Endothelial cell (in vitro differentiated cells): ENCODE data around the gene LUC7L3. TPM values are rescaled to one million over a fixed set of nuclear protein-coding genes. Genes with fewer than 3 reads are reported as not detected.

Experiments
- DNase-seq: peaks from one replicate; pipeline ENCODE4 v3.0.0; 2021; ENCODE audit warnings: low spot score
- H3K27ac Mint-ChIP-seq: one replicate; pipeline ENCODE4 v1.8.0; 2021; ENCODE audit warnings: mixed read lengths, inconsistent platforms; ENCODE audit not compliant: unreplicated experiment
- H3K27me3 Mint-ChIP-seq: one replicate; pipeline ENCODE4 v1.8.0; 2021; ENCODE audit warnings: mild to moderate bottlenecking, moderate library complexity, mixed read lengths, inconsistent platforms; ENCODE audit not compliant: unreplicated experiment
- H3K36me3 Mint-ChIP-seq: one replicate; pipeline ENCODE4 v1.8.0; 2021; ENCODE audit warnings: mild to moderate bottlenecking, low read depth, mixed read lengths, inconsistent platforms; ENCODE audit not compliant: unreplicated experiment
- H3K4me1 Mint-ChIP-seq: one replicate; pipeline ENCODE4 v1.8.0; 2021; ENCODE audit warnings: mild to moderate bottlenecking, mixed read lengths, inconsistent platforms; ENCODE audit not compliant: unreplicated experiment
- H3K4me3 Mint-ChIP-seq: one replicate; pipeline ENCODE4 v1.8.0; 2021; ENCODE audit warnings: mild to moderate bottlenecking, mixed read lengths, inconsistent platforms; ENCODE audit not compliant: unreplicated experiment
- H3K9me3 Mint-ChIP-seq: one replicate; pipeline ENCODE4 v1.8.0; 2021; ENCODE audit warnings: mixed read lengths, inconsistent platforms; ENCODE audit not compliant: unreplicated experiment
- long read RNA-seq: library from polyadenylated mRNA; unstranded; transcript quantifications from one replicate; pipeline ENCODE4 v2.0.0, GENCODE V29; 2020; ENCODE audit not compliant: unreplicated experiment
- total RNA-seq: library from RNA; stranded (reverse); fragmentation: NEBNext Ultra II Directional; extraction: Animal tissue kit (Norgen Biotek cat#: 25700); gene quantifications from one replicate; pipeline ENCODE4 v1.2.1, GENCODE V29; 2021; ENCODE audit not compliant: unreplicated experiment
- TF ChIP-seq, protein P1 (sequence below): fragments of 200-600 bp; sonication (generic); IDR thresholded peaks from one replicate; pipeline ENCODE4 v1.5.0; 2021; ENCODE audit warnings: antibody characterized with exemption; ENCODE audit not compliant: unreplicated experiment

Gene LUC7L3
- total RNA-seq, result 94.1 TPM
- long read RNA-seq, partial matches to known transcripts, result 25 of 32 reads
- long read RNA-seq, other reads (novel, unspliced or antisense), result 6 of 32 reads

DNA sequence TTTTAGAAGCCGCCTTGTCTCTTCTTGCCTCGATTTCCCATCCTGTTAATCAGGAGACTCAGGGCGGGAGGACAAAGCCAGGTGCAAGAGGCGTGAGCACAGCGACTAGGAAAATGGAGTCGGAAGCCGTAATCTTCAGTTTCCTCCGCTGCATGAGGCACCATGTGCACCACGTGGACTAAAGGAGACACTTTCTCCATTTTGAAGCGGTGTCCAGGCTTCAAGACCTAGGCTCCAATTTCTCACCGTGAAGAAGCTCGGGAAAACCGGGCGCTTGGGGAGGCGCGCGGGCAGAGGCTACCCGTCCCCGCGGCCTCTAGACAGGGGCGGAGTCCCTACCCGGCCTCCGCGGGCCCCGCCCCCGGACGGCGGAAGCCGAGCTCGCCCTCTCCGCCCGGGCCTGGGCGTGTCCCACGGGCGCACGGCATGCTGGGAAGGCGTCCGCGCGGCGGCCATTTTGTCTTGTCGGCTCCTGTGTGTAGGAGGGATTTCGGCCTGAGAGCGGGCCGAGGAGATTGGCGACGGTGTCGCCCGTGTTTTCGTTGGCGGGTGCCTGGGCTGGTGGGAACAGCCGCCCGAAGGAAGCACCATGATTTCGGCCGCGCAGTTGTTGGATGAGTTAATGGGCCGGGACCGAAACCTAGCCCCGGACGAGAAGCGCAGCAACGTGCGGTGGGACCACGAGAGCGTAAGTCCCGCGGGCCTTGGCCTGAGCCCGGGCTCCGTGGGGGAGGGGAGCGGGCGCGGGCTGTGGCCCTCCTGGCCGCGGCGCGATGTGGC, at the start of gene LUC7L3:
LUC7L3 (plus strand) TSS at position 460 of the 780 bp plus-strand sequence; CDS start at position 590, 130 bp downstream.
- peak; percentile 96 for DNase-seq
- H3K36me3 Mint-ChIP-seq, result no peaks in the 10 kb centered on the region
- H3K27ac Mint-ChIP-seq, result peak within 1 kb of the TSS; percentile 98
- TF ChIP-seq, protein P1, sequence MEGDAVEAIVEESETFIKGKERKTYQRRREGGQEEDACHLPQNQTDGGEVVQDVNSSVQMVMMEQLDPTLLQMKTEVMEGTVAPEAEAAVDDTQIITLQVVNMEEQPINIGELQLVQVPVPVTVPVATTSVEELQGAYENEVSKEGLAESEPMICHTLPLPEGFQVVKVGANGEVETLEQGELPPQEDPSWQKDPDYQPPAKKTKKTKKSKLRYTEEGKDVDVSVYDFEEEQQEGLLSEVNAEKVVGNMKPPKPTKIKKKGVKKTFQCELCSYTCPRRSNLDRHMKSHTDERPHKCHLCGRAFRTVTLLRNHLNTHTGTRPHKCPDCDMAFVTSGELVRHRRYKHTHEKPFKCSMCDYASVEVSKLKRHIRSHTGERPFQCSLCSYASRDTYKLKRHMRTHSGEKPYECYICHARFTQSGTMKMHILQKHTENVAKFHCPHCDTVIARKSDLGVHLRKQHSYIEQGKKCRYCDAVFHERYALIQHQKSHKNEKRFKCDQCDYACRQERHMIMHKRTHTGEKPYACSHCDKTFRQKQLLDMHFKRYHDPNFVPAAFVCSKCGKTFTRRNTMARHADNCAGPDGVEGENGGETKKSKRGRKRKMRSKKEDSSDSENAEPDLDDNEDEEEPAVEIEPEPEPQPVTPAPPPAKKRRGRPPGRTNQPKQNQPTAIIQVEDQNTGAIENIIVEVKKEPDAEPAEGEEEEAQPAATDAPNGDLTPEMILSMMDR, result no peak
- H3K9me3 Mint-ChIP-seq, result no peaks in the 10 kb centered on the region
- H3K4me3 Mint-ChIP-seq, result peak within 1 kb of the TSS; percentile 98
- H3K4me1 Mint-ChIP-seq, result peaks cover 21% of the 10 kb centered on the region
- no peaks in the 10 kb centered on the region for H3K27me3 Mint-ChIP-seq

- H3K4me1 Mint-ChIP-seq, result peaks cover 4% of the 10 kb centered on the region
- TF ChIP-seq, protein P1, result no peak
- H3K36me3 Mint-ChIP-seq, result no peaks in the 10 kb centered on the region
- no peak overlapping the region for H3K4me3 Mint-ChIP-seq
- H3K27me3 Mint-ChIP-seq, result peaks cover 9% of the 10 kb centered on the region
- no peaks in the 10 kb centered on the region for H3K9me3 Mint-ChIP-seq
- DNase-seq, result no peak
- no peak overlapping the region for H3K27ac Mint-ChIP-seq
Observed at GRCh38 chr17:50672071-50672470, 47.3 kb upstream of the LUC7L3 start.

- no peak for DNase-seq
- no peak overlapping the region for H3K4me3 Mint-ChIP-seq
- no peaks in the 10 kb centered on the region for H3K36me3 Mint-ChIP-seq
- peaks cover 1% of the 10 kb centered on the region for H3K4me1 Mint-ChIP-seq
- H3K9me3 Mint-ChIP-seq, result no peaks in the 10 kb centered on the region
- peaks cover 4% of the 10 kb centered on the region for H3K27me3 Mint-ChIP-seq
- H3K27ac Mint-ChIP-seq, result peak overlapping the region; percentile 24
- TF ChIP-seq, protein P1, result no peak
Observed at GRCh38 chr17:50672831-50673551, 46.4 kb upstream of the LUC7L3 start.

DNA sequence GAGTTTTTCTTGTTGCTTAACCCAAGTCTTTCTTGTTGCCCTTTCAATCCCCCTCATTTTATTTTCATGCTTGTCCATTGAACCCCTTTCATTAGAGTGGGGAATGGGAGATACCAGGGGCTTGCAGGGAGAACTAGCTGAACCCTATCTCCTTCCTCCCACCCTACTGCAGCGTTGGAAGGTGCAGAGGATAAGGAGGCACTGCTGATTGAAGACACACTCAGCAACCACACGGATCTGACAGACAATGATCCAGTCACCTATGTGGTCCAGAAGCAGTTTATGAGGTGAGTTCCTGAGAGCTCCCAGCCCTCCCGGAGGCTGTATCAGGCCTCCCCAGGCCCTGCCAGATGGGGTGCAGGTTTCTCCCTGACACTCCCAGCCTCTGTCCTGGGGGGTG, 44.2 kb upstream of the LUC7L3 start:
- TF ChIP-seq, protein P1, result no peak
- Mint-ChIP-seq H3K4me1 (no peaks in the 10 kb centered on the region), H3K27ac (no peak overlapping the region), H3K36me3 (no peaks in the 10 kb centered on the region), H3K9me3 (no peaks in the 10 kb centered on the region), H3K4me3 (no peak overlapping the region), H3K27me3 (peaks cover under 1% of the 10 kb centered on the region)
- no peak for DNase-seq
